MM.1S (cell line): Measurements from ENCODE around the gene SDCCAG8.

Experiments used
- DNase-seq: peaks from one replicate; pipeline ENCODE4 v3.0.0-alpha.2; 2015
- H2AFZ ChIP-seq: fragments of 300-600 bp; sonication (generic); 2 replicates; pipeline ENCODE4 v1.6.0; 2016; ENCODE audit warnings: antibody characterized with exemption, low read length
- H3F3A ChIP-seq: fragments of 300-600 bp; sonication (generic); 2 replicates; pipeline ENCODE4 v1.6.1; 2016; ENCODE audit warnings: mild to moderate bottlenecking, antibody characterized with exemption, low read length, moderate library complexity, mixed read lengths; ENCODE audit not compliant: insufficient read depth
- H3K27ac ChIP-seq: fragments of 300-600 bp; sonication (generic); 2 replicates; pipeline ENCODE4 v1.5.1; 2016; ENCODE audit warnings: mild to moderate bottlenecking, low read length
- H3K27me3 ChIP-seq: fragments of 300-600 bp; sonication (generic); replicated peaks from 2 replicates; pipeline ENCODE4 v1.6.0; 2016; ENCODE audit warnings: low read length; ENCODE audit not compliant: insufficient read depth
- H3K36me3 ChIP-seq: fragments of 300-600 bp; sonication (generic); replicated peaks from 2 replicates; pipeline ENCODE4 v1.6.1; 2016; ENCODE audit warnings: mild to moderate bottlenecking, low read length, mixed read lengths; ENCODE audit not compliant: insufficient read depth
- H3K4me1 ChIP-seq: fragments of 300-600 bp; sonication (generic); 2 replicates; pipeline ENCODE4 v1.6.1; 2016; ENCODE audit warnings: low read length, mixed read lengths
- H3K4me2 ChIP-seq: fragments of 300-600 bp; sonication (generic); 2 replicates; pipeline ENCODE4 v1.6.0; 2016; ENCODE audit warnings: low read depth, low read length
- H3K4me3 ChIP-seq: fragments of 300-600 bp; sonication (generic); 2 replicates; pipeline ENCODE4 v1.5.1; 2016; ENCODE audit warnings: low read length, mixed read lengths
- H3K79me2 ChIP-seq: fragments of 300-600 bp; sonication (generic); 2 replicates; pipeline ENCODE4 v1.6.1; 2016; ENCODE audit warnings: mixed run types, low read length, mixed read lengths
- H3K9ac ChIP-seq: fragments of 300-600 bp; sonication (generic); 2 replicates; pipeline ENCODE4 v1.6.1; 2016; ENCODE audit warnings: low read length, mixed read lengths
- H3K9me2 ChIP-seq: fragments of 300-600 bp; sonication (generic); replicated peaks from 2 replicates; pipeline ENCODE4 v1.6.1; 2016; ENCODE audit warnings: mild to moderate bottlenecking, low read length, mixed read lengths; ENCODE audit not compliant: insufficient read depth
- H3K9me3 ChIP-seq: fragments of 300-600 bp; sonication (generic); replicated peaks from 2 replicates; pipeline ENCODE4 v1.6.1; 2016; ENCODE audit warnings: mild to moderate bottlenecking, low read length, mixed read lengths; ENCODE audit not compliant: insufficient read depth
- H4K20me1 ChIP-seq: fragments of 300-600 bp; sonication (generic); 2 replicates; pipeline ENCODE4 v1.6.1; 2016; ENCODE audit warnings: mild to moderate bottlenecking, low read length, moderate library complexity, mixed read lengths; ENCODE audit not compliant: insufficient read depth
- CTCF ChIP-seq: fragments of 300-600 bp; sonication (generic); IDR thresholded peaks from 2 replicates; pipeline ENCODE4 v1.5.1; 2016; ENCODE audit warnings: antibody characterized with exemption, low read length, mixed read lengths
- EZH2 ChIP-seq: fragments of 300-600 bp; sonication (generic); optimal IDR thresholded peaks from 2 replicates; pipeline ENCODE3; 2017; ENCODE audit warnings: low read depth, mild to moderate bottlenecking, antibody characterized with exemption, low read length, mixed read lengths
- EZH2phosphoT487 ChIP-seq: fragments of 300-600 bp; sonication (generic); IDR thresholded peaks from 2 replicates; pipeline ENCODE4 v1.6.1; 2018; ENCODE audit warnings: antibody characterized with exemption, low read length

Gene SDCCAG8

GRCh38 chr1:243520831-243521230, 265.0 kb downstream of the SDCCAG8 start:
- no peaks in the 10 kb centered on the region for H3F3A ChIP-seq
- no peaks in the 10 kb centered on the region for H3K79me2 ChIP-seq

GRCh38 chr1:243523766-243524165, 267.9 kb downstream of the SDCCAG8 start:
- no peaks in the 10 kb centered on the region for H4K20me1 ChIP-seq
- no peak overlapping the region for H3K9ac ChIP-seq
- H3K9me2 ChIP-seq = no peaks in the 10 kb centered on the region
- H3K4me2 ChIP-seq = no peak overlapping the region
- H3K27me3 ChIP-seq = no peaks in the 10 kb centered on the region
- no peak overlapping the region for H2AFZ ChIP-seq
- H3K4me3 ChIP-seq = no peak overlapping the region
- no peaks in the 10 kb centered on the region for H3K9me3 ChIP-seq
- DNase-seq = no peak
- no peaks in the 10 kb centered on the region for H3K4me1 ChIP-seq
- no peaks in the 10 kb centered on the region for H3K79me2 ChIP-seq
- H3K36me3 ChIP-seq = no peaks in the 10 kb centered on the region
- no peaks in the 10 kb centered on the region for H3F3A ChIP-seq
- no peak for TF ChIP-seq CTCF
- no peak for TF ChIP-seq EZH2
- TF ChIP-seq EZH2phosphoT487 = no peak
- no peak overlapping the region for H3K27ac ChIP-seq

More at GRCh38 chr1:243520831-243521230, 265.0 kb downstream of the SDCCAG8 start:
- Histone ChIP-seq H2AFZ (no peak overlapping the region), H3K9ac (no peak overlapping the region), H3K4me1 (no peaks in the 10 kb centered on the region), H4K20me1 (no peaks in the 10 kb centered on the region), H3K4me3 (no peak overlapping the region), H3K9me3 (no peaks in the 10 kb centered on the region), H3K27me3 (no peaks in the 10 kb centered on the region), H3K27ac (no peak overlapping the region), H3K36me3 (no peaks in the 10 kb centered on the region), H3K9me2 (no peaks in the 10 kb centered on the region), H3K4me2 (no peak overlapping the region)
- TF ChIP-seq EZH2phosphoT487 (no peak), EZH2 (no peak), CTCF (no peak)
- no peak for DNase-seq

- Histone ChIP-seq H3K4me1 (no peaks in the 10 kb centered on the region), H3K79me2 (no peaks in the 10 kb centered on the region), H3K27ac (no peak overlapping the region), H3K4me3 (no peak overlapping the region), H2AFZ (no peak overlapping the region), H3K9ac (no peak overlapping the region), H3K4me2 (no peak overlapping the region), H4K20me1 (no peaks in the 10 kb centered on the region), H3F3A (no peaks in the 10 kb centered on the region), H3K27me3 (no peaks in the 10 kb centered on the region), H3K9me3 (no peaks in the 10 kb centered on the region), H3K9me2 (no peaks in the 10 kb centered on the region), H3K36me3 (no peaks in the 10 kb centered on the region)
- TF ChIP-seq EZH2 = no peak
- TF ChIP-seq EZH2phosphoT487 = no peak
- TF ChIP-seq CTCF = no peak
- no peak for DNase-seq
These were observed 269.2 kb downstream of the SDCCAG8 start for GRCh38 chr1:243525085-243525487.
